Measurements from ENCODE around the gene ESPL1. TPM values are rescaled to one million over a fixed set of nuclear protein-coding genes. Genes with fewer than 3 reads are reported as not detected.

ESPL1 gene
- total RNA-seq, 1 donor from 2014 or later: 0.35 TPM

DNA sequence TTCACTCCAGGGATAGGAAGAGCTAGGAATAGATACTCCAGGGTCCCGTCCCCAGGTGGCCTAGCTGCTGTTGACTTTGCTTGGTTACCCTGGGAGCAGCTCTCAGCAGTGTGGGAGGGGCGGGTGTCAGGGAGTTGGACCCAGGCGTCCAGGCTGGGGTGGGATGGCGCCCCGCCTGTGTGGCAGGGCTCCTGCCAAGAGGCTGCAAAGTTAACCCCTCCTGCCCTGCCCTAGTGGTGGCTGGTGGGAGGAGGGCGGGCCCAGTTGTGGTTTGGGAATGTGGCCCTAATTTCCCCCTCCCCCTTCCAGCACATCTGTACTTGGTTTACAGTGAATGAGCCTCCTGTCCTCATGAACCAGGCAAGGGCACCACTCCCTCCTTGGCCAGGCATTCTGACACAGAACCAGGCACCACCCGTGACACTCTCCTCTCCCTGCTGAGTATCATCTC is 34.4 kb upstream of the ESPL1 start:
- DNase-seq (no peak), ATAC-seq (no peak)
- H3K36me3 ChIP-seq: no peaks in the 10 kb centered on the region
- no peaks in the 10 kb centered on the region for H3K27me3 ChIP-seq
- peaks cover 23% of the 10 kb centered on the region for H3K4me1 ChIP-seq
- H3K9me3 ChIP-seq: no peaks in the 10 kb centered on the region
- intact Hi-C loops (cut with DNase I): no loop called here
- TF ChIP-seq, protein P1, sequence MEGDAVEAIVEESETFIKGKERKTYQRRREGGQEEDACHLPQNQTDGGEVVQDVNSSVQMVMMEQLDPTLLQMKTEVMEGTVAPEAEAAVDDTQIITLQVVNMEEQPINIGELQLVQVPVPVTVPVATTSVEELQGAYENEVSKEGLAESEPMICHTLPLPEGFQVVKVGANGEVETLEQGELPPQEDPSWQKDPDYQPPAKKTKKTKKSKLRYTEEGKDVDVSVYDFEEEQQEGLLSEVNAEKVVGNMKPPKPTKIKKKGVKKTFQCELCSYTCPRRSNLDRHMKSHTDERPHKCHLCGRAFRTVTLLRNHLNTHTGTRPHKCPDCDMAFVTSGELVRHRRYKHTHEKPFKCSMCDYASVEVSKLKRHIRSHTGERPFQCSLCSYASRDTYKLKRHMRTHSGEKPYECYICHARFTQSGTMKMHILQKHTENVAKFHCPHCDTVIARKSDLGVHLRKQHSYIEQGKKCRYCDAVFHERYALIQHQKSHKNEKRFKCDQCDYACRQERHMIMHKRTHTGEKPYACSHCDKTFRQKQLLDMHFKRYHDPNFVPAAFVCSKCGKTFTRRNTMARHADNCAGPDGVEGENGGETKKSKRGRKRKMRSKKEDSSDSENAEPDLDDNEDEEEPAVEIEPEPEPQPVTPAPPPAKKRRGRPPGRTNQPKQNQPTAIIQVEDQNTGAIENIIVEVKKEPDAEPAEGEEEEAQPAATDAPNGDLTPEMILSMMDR (IDR thresholded peaks at IDR 0.05): no peak
- H3K27ac ChIP-seq: peak overlapping the region; percentile 24
- H3K4me3 ChIP-seq: no peak overlapping the region

DNA sequence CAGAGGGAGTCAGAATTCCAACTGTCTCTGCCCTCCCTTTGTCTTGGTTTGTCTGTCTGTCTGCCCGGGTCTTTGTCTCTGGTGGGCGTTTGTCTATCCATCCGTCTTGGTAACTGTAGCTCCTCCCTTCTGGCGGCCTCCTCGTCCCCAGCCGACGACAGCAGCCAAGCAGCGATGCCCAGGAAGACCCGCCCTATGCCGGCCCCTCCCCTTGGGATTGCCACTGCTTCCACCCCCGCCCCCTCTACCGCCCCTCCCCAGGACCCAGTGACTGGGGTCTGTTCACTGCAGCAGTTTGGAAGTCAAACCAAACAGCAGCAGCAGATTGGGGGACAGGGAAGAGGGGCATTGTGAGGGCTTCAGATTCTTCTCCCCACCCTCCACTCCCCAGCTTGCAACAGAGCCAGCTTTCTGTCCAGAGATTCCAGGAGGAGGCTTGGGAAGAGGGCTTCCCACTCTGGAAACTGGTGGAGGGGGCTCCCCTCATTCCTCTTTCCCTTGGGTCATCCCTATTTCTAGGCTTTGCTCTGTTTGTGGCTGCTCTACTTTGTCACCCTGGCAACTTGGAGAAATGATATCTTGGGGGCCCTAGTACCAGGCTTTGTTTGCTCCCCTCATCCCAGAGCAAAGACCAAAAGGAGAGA is 33.7 kb upstream of the ESPL1 start:
- Histone ChIP-seq H3K36me3 (no peaks in the 10 kb centered on the region), H3K9me3 (no peaks in the 10 kb centered on the region), H3K4me1 (peaks cover 23% of the 10 kb centered on the region), H3K27ac (no peak overlapping the region), H3K27me3 (no peaks in the 10 kb centered on the region), H3K4me3 (no peak overlapping the region)
- intact Hi-C loops (cut with DNase I): no loop called here
- DNase-seq (no peak), ATAC-seq (no peak)
- TF ChIP-seq, protein P1 (IDR thresholded peaks at IDR 0.05): no peak

DNA sequence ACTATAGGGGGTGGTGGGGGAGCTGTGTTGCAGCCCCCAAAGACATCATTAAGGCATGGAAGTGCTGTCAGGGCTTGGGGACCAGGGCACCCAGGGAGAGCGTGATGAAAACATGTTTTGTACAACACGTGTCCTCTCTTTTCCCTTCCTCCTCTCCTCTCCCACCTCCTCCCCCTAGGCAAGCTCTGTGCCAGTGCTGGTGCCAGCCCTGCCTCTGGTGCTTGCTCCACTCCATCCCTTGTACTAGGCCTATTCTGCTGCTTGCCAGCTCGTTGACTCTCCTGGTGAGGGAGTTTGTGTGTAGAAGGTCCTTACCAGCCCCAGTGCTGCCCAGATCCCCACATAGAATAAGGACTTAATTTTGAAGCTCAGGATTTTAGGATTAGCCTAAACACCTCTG is 32.9 kb upstream of the ESPL1 start:
- no peak for ATAC-seq
- H3K27ac ChIP-seq: no peak overlapping the region
- no peaks in the 10 kb centered on the region for H3K36me3 ChIP-seq
- peaks cover 23% of the 10 kb centered on the region for H3K4me1 ChIP-seq
- TF ChIP-seq, protein P1 (IDR thresholded peaks at IDR 0.05): no peak
- H3K9me3 ChIP-seq: no peaks in the 10 kb centered on the region
- no peak overlapping the region for H3K4me3 ChIP-seq
- DNase-seq: no peak
- intact Hi-C loops (cut with DNase I): no loop called here
- no peaks in the 10 kb centered on the region for H3K27me3 ChIP-seq

DNA sequence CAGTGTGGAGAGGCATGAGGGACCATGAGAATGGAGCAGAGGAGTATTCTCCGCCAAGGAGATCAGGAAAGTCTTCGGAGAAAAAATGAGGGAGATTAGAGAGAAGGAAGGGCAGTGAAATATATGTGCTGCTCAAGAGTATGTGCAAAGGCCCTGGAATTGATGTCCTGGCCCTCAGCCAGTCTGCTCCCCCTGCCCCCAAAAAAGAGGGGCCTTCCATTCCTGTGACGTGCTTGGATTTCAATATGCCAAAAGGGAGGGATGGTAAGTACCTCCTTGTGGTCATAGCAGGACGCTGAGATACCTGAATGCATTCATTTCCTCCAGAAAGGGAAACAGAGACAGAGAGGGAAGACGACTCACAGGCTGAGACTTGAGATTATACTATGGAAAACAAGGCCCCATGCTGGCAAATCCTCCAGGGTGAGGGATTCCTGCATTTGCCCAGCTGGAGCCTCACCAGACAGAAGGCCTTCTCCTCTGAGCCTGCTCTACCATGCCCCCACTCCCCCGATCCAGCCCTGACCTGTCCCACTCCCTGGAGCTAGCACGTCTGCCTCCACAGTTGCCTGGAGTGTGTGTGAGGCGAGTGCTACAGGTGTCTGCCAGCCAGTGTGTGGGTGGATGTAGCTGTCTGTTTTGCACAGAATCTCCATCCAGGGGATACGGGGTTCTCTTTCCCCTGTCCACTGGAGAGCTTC is 32.2 kb upstream of the ESPL1 start:
- Histone ChIP-seq H3K27me3 (no peaks in the 10 kb centered on the region), H3K9me3 (no peaks in the 10 kb centered on the region), H3K27ac (no peak overlapping the region), H3K36me3 (no peaks in the 10 kb centered on the region), H3K4me1 (peaks cover 23% of the 10 kb centered on the region), H3K4me3 (no peak overlapping the region)
- no peak for ATAC-seq
- no peak for DNase-seq
- TF ChIP-seq, protein P1 (IDR thresholded peaks at IDR 0.05): no peak
- intact Hi-C loops (cut with DNase I): no loop called here

DNA sequence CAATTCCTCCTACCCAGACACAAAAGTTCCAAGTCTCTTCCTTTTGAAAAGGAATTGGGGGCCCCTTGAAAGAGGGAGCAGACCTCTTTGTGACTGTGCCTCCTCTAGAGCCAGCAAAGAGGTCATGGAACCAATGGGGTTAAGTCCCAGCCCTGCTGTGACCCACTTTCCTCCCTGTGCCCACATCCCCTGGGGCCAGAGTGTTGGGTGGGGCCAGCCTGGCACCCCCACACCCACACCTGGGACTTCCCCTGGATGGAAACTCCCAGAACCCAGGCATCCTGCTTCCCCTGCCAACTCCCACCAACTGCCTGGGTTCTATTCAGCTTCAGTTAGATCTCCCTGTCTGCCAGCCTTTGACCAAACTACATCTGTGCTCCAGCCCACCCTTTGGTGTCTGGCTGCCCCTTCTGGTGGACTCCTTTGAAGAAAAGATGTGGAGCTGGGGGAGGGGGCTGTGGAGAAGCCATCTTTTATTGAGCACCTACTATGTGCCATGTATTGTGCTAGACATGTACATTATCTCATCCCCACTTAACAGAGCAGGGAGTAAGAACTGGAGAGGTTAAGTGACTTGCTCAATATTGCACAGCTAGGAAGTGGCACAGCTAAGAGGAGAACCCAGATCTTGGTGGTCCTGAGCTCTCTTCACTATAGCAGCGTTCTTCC is 31.5 kb upstream of the ESPL1 start:
- Histone ChIP-seq H3K27ac (no peak overlapping the region), H3K4me1 (peaks cover 23% of the 10 kb centered on the region), H3K36me3 (no peaks in the 10 kb centered on the region), H3K27me3 (no peaks in the 10 kb centered on the region), H3K9me3 (no peaks in the 10 kb centered on the region), H3K4me3 (no peak overlapping the region)
- intact Hi-C loops (cut with DNase I): no loop called here
- no peak for ATAC-seq
- DNase-seq: no peak
- TF ChIP-seq, protein P1 (IDR thresholded peaks at IDR 0.05): no peak

All from upper lobe of right lung (tissue), 1 donor.